ENCODE data around the gene FAM168B.

FAM168B gene

DNA sequence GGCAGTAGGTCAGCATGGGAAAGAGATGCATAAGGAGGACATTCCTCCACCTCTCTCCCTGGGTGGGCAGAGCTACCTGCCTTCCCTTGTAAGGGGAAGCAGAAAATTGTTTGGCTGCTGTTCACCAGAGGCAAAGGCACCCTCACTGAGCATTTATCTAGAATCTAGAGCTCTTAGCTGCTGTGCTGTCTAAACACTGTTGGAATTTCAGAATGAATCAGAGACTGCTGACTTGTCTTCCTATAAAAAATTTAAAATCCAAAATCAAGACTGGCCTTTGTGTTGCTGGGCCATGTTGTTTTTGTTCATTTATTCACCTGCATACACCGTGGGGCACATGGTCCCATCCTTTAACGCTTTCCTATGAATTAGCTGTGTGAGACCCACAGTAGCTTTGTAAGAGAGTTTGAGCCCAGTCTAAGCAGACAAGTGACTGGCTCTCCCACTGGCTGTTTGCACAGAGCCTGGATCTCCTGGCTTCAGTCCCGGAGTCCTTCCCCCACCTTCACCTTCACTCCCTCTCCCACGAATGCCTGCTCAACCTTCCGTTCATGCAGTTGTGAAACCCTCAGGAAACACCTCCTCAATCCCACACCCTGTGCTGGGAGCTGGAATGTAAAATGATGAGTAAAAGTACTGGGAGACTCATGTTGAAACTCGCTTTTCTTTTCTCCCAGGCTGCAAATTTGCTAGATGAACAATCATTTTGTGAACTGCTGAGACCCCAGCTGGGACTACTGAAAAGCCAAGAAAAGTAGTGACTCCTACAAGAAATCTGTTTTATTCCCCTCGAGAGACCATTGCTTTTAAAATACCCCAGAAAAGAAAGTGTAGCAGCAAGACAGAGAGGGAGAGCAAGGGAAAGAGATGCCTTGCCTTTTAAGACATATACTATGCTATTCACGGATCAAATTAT is 76.2 kb downstream of the FAM168B start:
- TF ChIP-seq CTCF (IDR thresholded peaks at IDR 0.05; ENCODE audit: low read depth, low read length, missing control alignments): no peak
- no peak for DNase-seq (ENCODE audit: low read depth)
- no peak overlapping the region for H3K4me3 ChIP-seq (ENCODE audit: low read depth, low read length)

DNA sequence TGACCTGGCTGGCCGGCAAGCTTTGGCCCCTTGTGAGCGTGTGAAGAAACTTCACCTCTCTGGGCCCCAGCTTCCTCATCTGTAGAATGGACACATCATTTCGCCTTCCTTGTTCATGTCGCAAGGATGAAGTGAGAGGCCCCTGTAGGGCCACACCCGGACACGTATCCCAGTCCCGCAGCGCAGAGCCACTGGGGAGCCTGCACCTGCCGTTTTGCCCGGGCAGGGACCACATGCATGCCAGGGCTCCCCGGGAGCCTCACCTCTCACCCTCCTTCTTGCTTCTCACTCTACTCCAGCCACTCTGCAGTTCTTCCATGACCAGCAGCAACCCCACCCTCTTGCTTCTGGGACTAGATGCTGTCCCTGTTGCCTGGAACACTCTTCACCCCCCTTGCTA is 77.5 kb downstream of the FAM168B start:
- H3K4me3 ChIP-seq (ENCODE audit: low read depth, low read length): no peak overlapping the region
- TF ChIP-seq CTCF (IDR thresholded peaks at IDR 0.05; ENCODE audit: low read depth, low read length, missing control alignments): no peak
- no peak for DNase-seq (ENCODE audit: low read depth)

DNA sequence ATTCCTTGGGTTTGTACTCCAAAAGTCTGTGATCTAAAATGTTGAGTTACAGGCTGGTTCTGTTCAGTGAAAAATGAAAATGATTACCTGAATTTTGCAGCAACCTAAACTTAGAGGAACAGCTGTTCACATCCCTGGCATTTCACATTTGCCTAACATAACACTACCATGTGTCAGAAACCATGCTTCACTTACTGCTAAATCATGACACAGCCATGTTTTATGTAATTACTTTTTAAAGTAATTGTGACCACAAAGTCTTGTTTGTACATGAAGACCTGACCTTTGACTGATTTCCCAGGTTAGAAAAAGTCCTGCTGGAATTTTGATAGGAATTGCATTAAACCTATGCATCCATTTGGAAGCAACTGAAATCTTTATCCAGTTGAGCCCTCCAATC is 79.1 kb downstream of the FAM168B start:
- H3K4me3 ChIP-seq (ENCODE audit: low read depth, low read length): no peak overlapping the region
- no peak for DNase-seq (ENCODE audit: low read depth)
- TF ChIP-seq CTCF (IDR thresholded peaks at IDR 0.05; ENCODE audit: low read depth, low read length, missing control alignments): no peak

- DNase-seq (ENCODE audit: low read depth): no peak
- no peak overlapping the region for H3K4me3 ChIP-seq (ENCODE audit: low read depth, low read length)
- no peak for TF ChIP-seq CTCF (IDR thresholded peaks at IDR 0.05; ENCODE audit: low read depth, low read length, missing control alignments)
These were observed 81.8 kb downstream of the FAM168B start for GRCh38 chr2:131011486-131011885.

DNA sequence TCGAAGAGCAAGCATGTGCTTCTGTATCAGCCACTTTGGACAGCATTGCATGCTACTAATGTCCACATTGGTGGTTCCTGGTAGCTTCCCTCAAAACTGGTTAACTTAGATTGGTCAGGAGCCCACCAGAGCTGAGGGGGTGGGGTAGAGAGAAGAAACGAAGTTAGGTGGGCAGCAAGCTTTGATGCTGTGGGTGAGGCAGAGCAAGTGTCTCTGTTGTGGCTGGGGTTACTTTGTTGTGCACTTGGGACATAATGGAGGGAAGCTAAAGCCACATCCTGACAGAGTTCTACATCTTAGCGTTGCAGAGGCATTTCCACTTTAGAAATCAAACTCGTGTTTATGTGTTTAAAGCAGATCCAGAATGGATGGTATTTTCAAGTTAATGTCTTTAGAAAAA is 82.7 kb downstream of the FAM168B start:
- DNase-seq (ENCODE audit: low read depth): no peak
- H3K4me3 ChIP-seq (ENCODE audit: low read depth, low read length): no peak overlapping the region
- no peak for TF ChIP-seq CTCF (IDR thresholded peaks at IDR 0.05; ENCODE audit: low read depth, low read length, missing control alignments)

- TF ChIP-seq CTCF (IDR thresholded peaks at IDR 0.05; ENCODE audit: low read depth, low read length, missing control alignments): no peak
- no peak for DNase-seq (ENCODE audit: low read depth)
- H3K4me3 ChIP-seq (ENCODE audit: low read depth, low read length): no peak overlapping the region
These were observed 83.4 kb downstream of the FAM168B start for GRCh38 chr2:131009713-131010475.
